Coronary artery (tissue), 2 donors: ENCODE measurements around the gene ATP5IF1.

Experiments
- DNase-seq: peaks from one replicate; pipeline ENCODE4 v3.0.0-alpha.2; 2017; ENCODE audit warnings: low spot score
- H3K27ac ChIP-seq, 2 donors: fragments of 200-600 bp; sonication (generic); one replicate each; pipeline ENCODE4 v1.5.1; 2016 to 2019
- H3K4me3 ChIP-seq: fragments of 200-600 bp; sonication (generic); 2 replicates; pipeline ENCODE4 v1.5.1; 2016; ENCODE audit warnings: mild to moderate bottlenecking, moderate library complexity
- TF ChIP-seq, protein P1 (sequence below): fragments of 200-600 bp; sonication (generic); IDR thresholded peaks from one replicate; pipeline ENCODE4 v1.5.1; 2019; ENCODE audit warnings: antibody characterized with exemption

ATP5IF1 gene

GRCh38 chr1:28258628-28259251, 22.8 kb downstream of the ATP5IF1 start:
- Histone ChIP-seq H3K4me3 (peak overlapping the region; percentile 99), H3K27ac (peak overlapping the region in 1 of 2 donors; percentile 95)
- no peak for DNase-seq
- TF ChIP-seq, protein P1, sequence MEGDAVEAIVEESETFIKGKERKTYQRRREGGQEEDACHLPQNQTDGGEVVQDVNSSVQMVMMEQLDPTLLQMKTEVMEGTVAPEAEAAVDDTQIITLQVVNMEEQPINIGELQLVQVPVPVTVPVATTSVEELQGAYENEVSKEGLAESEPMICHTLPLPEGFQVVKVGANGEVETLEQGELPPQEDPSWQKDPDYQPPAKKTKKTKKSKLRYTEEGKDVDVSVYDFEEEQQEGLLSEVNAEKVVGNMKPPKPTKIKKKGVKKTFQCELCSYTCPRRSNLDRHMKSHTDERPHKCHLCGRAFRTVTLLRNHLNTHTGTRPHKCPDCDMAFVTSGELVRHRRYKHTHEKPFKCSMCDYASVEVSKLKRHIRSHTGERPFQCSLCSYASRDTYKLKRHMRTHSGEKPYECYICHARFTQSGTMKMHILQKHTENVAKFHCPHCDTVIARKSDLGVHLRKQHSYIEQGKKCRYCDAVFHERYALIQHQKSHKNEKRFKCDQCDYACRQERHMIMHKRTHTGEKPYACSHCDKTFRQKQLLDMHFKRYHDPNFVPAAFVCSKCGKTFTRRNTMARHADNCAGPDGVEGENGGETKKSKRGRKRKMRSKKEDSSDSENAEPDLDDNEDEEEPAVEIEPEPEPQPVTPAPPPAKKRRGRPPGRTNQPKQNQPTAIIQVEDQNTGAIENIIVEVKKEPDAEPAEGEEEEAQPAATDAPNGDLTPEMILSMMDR: no peak

DNA sequence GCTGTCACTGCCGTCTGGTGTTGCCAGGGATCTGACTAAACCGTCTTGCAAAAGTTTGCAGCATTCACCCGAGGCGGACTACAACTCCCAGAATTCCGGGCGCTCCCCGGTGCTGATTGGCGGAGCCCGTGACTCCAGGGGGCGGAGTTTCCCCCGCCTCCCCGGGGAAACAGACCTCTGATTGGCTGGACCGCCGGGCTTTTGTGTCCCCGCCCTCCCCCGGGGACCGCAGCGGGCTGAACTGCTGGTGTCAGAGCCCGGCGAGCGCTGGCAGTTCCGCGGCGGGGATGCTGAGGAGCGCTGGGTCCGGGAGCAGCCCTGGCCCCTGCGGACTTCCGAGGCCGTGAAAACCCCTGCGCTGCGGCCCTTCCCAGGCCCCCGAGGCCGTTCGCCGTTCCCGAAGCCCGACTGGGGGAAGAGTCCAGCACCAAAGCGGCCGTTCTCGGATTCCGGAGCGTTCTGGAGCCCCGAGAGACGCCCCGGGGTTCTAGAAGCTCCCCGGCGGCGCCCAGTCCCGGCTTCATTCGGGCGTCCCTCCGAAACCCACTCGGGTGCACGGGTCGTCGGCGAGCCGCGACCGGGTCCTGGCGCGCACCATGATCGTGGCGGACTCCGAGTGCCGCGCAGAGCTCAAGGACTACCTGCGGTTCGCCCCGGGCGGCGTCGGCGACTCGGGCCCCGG, 23.5 kb downstream of the ATP5IF1 start, which contains the start of gene SESN2:
TSS of gene SESN2 (plus strand) at position 267 of the 682 bp plus-strand sequence. CDS start at position 597, 330 bp downstream.
- H3K27ac ChIP-seq: peak within 1 kb of the TSS; percentile 91 to 95
- TF ChIP-seq, protein P1: no peak
- peak within 1 kb of the TSS; percentile 99 for H3K4me3 ChIP-seq
- DNase-seq: peak; percentile 100

DNA sequence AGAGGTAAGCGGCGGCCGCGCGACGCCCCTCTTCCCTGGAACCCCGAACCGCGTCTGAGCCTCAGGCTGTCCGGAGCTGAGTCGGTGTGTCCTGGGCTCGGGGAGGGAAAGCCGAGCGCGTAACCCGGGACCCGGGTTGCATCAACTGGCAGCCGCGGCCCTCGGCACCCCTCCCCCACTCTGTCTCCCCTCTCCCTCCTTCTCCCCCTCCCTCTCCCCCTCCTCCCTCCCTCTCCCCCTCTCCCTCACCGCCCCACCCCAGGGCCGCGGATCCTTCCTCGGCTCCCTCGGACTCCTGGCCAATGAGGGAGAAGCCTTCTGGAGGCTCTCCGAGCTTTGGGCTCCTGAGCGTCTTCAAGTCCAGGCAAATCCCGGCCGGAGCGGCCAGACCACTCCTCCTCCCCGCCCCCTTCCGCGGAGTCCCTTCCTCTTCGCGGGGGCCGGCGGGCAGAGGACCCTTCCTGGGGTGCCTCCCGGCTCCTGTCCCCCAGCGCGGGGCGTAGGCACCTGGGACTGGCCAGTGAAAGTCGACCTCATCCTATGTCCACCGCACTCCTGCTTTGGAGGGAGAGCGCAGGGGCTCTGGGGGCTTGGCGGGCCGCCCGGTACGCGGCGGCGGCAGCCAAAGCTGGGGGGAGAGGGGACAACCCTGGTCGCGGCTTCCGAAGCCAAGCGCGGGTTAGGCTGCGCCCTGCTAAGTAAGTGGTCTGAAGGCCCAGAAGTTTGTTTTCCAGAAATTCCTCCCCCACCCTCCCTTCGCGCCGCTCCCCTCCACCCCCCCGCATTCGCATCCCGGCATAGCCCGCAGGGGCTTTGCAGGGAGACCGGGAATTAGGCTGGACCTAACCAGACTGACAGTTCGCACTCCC, 24.2 kb downstream of the ATP5IF1 start:
- peak overlapping the region; percentile 91 to 95 for H3K27ac ChIP-seq
- TF ChIP-seq, protein P1: no peak
- H3K4me3 ChIP-seq: peak overlapping the region; percentile 99
- DNase-seq: peak; percentile 91

DNA sequence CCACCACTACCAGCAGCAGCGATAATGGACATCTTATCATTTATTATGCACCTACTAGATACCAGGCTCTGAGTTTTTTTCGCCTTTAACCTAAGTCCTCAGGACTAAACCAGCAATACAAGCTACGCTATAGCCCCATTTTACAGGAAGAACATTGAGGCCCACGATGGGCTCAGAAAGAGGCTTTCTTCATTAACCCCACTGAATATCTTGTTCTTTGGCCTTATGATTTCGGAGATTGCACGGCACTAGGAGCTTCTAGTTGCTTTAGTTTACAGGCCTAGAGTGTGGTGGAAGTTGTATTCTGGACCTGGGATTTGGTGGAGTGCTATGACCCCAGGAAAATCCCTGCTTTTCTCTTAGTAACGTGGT, 24.9 kb downstream of the ATP5IF1 start:
- H3K27ac ChIP-seq: peak overlapping the region; percentile 91 to 95
- no peak for DNase-seq
- TF ChIP-seq, protein P1: no peak

DNA sequence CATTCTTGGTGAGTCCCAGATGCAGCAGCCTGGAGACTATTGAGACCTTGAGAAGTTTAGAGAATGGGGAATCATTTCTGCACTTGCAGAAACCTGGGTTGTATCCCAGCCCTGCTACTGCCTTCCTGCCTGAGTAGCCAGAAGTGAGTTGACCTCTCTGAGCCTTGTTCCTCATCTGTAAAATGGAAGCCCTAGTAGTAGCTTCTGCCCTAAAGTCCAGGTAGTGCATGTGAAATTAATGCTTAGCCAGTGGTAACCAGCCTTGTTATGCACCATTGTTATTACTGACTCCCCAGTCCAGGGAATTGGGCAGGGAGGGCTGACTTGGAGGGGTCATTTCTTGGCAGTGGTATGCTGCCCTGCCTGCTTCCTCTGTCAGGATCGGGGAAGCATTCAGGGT, 29.0 kb downstream of the ATP5IF1 start:
- no peak for DNase-seq
- TF ChIP-seq, protein P1: no peak
- Histone ChIP-seq H3K4me3 (no peak overlapping the region), H3K27ac (no peak overlapping the region)

More for the DNA sequence above, 24.9 kb downstream of the ATP5IF1 start:
- H3K4me3 ChIP-seq: peak overlapping the region; percentile 99

DNA sequence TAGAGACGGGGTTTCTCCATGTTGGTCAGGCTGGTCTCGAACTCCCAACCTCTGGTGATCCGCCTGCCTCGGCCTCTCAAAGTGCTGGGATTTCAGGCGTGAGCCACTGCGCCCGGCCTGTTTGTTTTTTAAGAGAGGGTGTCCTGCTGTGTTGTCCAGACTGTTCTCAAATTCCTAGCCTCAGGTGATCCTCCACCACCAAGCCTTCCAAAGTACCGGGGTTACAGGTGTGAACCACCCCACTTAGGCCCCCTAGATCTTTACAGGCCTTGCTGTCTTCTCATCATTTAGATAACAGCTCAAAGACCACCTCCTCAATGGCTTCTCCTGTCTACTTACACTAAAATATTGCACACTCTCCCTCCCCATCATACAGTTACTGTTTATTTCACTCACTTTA, 29.7 kb downstream of the ATP5IF1 start:
- no peak for DNase-seq
- no peak overlapping the region for H3K27ac ChIP-seq
- TF ChIP-seq, protein P1: no peak
- no peak overlapping the region for H3K4me3 ChIP-seq
